Dermis blood vessel endothelial cell (primary cell): ENCODE measurements around the gene ZNF280D. TPM values are rescaled to one million over a fixed set of nuclear protein-coding genes. Genes with fewer than 3 reads are reported as not detected.

ENCODE experiments used
- DNase-seq: peaks from one replicate; pipeline ENCODE4 v3.0.0; 2010
- total RNA-seq: library from RNA; depleted of rRNA; stranded (reverse); fragments of >200 nt; gene quantifications from 2 replicates; pipeline ENCODE4 v1.2.3, GENCODE V29; 2014

ZNF280D gene
- total RNA-seq, 1 donor from 2014 or later: 37.9 TPM

- no peak for DNase-seq
These were observed 104.3 kb downstream of the ZNF280D start for GRCh38 chr15:56628893-56629532.

- peak; percentile 75 for DNase-seq
These were observed 113.4 kb downstream of the ZNF280D start for GRCh38 chr15:56619887-56620286.

- no peak for DNase-seq
These were observed 115.7 kb downstream of the ZNF280D start for GRCh38 chr15:56617628-56618027.

- DNase-seq: no peak
These were observed 116.8 kb downstream of the ZNF280D start for GRCh38 chr15:56616551-56616950.

- no peak for DNase-seq
These were observed 119.5 kb downstream of the ZNF280D start for GRCh38 chr15:56613811-56614210.

GRCh38 chr15:56608993-56609392, 124.3 kb downstream of the ZNF280D start:
- no peak for DNase-seq

GRCh38 chr15:56608140-56608778, 125.0 kb downstream of the ZNF280D start:
- DNase-seq: no peak

GRCh38 chr15:56602253-56602652, 131.1 kb downstream of the ZNF280D start:
- no peak for DNase-seq

GRCh38 chr15:56600380-56600779, 132.9 kb downstream of the ZNF280D start:
- no peak for DNase-seq

GRCh38 chr15:56598991-56599390, 134.3 kb downstream of the ZNF280D start:
- DNase-seq: no peak

GRCh38 chr15:56587686-56588085, 145.6 kb downstream of the ZNF280D start:
- DNase-seq: no peak

- no peak for DNase-seq
These were observed 147.1 kb downstream of the ZNF280D start for GRCh38 chr15:56586206-56586605.

GRCh38 chr15:56582785-56583184, 150.5 kb downstream of the ZNF280D start:
- DNase-seq: no peak

Other genes with a start within 250 kb of the ZNF280D start
- gene TCF12, start 185.1 kb upstream of the ZNF280D start, total RNA-seq: 78.5 and 111 TPM in 2 replicates